Measurements from ENCODE around the gene NMT1.

- TF ChIP-seq, protein P1, sequence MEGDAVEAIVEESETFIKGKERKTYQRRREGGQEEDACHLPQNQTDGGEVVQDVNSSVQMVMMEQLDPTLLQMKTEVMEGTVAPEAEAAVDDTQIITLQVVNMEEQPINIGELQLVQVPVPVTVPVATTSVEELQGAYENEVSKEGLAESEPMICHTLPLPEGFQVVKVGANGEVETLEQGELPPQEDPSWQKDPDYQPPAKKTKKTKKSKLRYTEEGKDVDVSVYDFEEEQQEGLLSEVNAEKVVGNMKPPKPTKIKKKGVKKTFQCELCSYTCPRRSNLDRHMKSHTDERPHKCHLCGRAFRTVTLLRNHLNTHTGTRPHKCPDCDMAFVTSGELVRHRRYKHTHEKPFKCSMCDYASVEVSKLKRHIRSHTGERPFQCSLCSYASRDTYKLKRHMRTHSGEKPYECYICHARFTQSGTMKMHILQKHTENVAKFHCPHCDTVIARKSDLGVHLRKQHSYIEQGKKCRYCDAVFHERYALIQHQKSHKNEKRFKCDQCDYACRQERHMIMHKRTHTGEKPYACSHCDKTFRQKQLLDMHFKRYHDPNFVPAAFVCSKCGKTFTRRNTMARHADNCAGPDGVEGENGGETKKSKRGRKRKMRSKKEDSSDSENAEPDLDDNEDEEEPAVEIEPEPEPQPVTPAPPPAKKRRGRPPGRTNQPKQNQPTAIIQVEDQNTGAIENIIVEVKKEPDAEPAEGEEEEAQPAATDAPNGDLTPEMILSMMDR (IDR thresholded peaks at IDR 0.05): no peak
- TF ChIP-seq POLR2AphosphoS5 (IDR thresholded peaks at IDR 0.05) (no peak), POLR2A (IDR thresholded peaks at IDR 0.05) (no peak)
Observed at GRCh38 chr17:45143094-45143670, 82.1 kb downstream of the NMT1 start.
